H1 (cell line): ENCODE data around the gene HES4. TPM values are rescaled to one million over a fixed set of nuclear protein-coding genes. Genes with fewer than 3 reads are reported as not detected.

Experiments used
- CTCF ChIA-PET: fragments of 300-600 bp; sonication (Branson Sonifier 250); formaldehyde crosslinking; loops from one replicate; lab custom pipeline; 2021; ENCODE audit not compliant: partially characterized antibody; lab: Charles Lee
- POLR2A ChIA-PET: fragments of 300-600 bp; sonication (Branson Sonifier 250); formaldehyde crosslinking; loops from one replicate; lab custom pipeline; 2021; ENCODE audit warnings: inconsistent platforms; ENCODE audit not compliant: partially characterized antibody; lab: Charles Lee
- DNase-seq, 2 experiments: peaks; one replicate each; pipeline versions ENCODE4 v3.0.0 to v3.0.0-alpha.2; 2010 to 2022; ENCODE audit warnings: low spot score in 2 of 2, low read depth in 1 of 2, mixed read lengths in 1 of 2
- FAIRE-seq: peaks from 2 replicates; lab custom pipeline; 2011; peaks lifted over from hg19 to GRCh38; lab: Jason Lieb, UNC
- H2AFZ ChIP-seq: 2 replicates; pipeline ENCODE4 v1.8.1; 2012; ENCODE audit warnings: low read length, inconsistent platforms
- H2AK5ac ChIP-seq: 2 replicates; pipeline ENCODE4 v1.6.1; 2013; ENCODE audit warnings: low read depth, low read length
- H2BK120ac ChIP-seq: replicated peaks from 2 replicates; pipeline ENCODE3; 2013; ENCODE audit warnings: low read depth, low read length, inconsistent platforms
- H2BK12ac ChIP-seq: 2 replicates; pipeline ENCODE4 v1.6.1; 2013; ENCODE audit warnings: low read depth, low read length
- H2BK15ac ChIP-seq: 2 replicates; pipeline ENCODE4 v1.6.1; 2013; ENCODE audit warnings: low read length
- H2BK20ac ChIP-seq: 2 replicates; pipeline ENCODE4 v1.6.1; 2013; ENCODE audit warnings: low read length
- H2BK5ac ChIP-seq: 2 replicates; pipeline ENCODE4 v1.6.1; 2013; ENCODE audit warnings: low read depth, low read length
- H3K14ac ChIP-seq: 2 replicates; pipeline ENCODE4 v1.6.1; 2013; ENCODE audit warnings: inconsistent platforms; ENCODE audit not compliant: insufficient read length
- H3K18ac ChIP-seq: 2 replicates; pipeline ENCODE4 v1.6.1; 2013; ENCODE audit warnings: low read length; ENCODE audit errors: extremely low read depth
- H3K23ac ChIP-seq: 2 replicates; pipeline ENCODE4 v1.6.1; 2013; ENCODE audit warnings: inconsistent platforms; ENCODE audit not compliant: insufficient read length
- H3K23me2 ChIP-seq: 2 replicates; pipeline ENCODE4 v1.6.1; 2013; ENCODE audit warnings: low read depth, low read length
- H3K27ac ChIP-seq: 2 replicates; pipeline ENCODE4 v1.6.1; 2011; ENCODE audit warnings: low read depth, low read length, inconsistent platforms
- H3K27me3 ChIP-seq, 4 experiments: replicated peaks in 1 of 4; 1 replicate in 1 of 4; 2 replicates in 3 of 4; pipeline versions ENCODE4 v1.6.1 to v1.8.1; 2011 to 2013; ENCODE audit warnings: low read length in 3 of 4, mild to moderate bottlenecking in 3 of 4, inconsistent platforms in 2 of 4, mixed read lengths in 2 of 4, moderate library complexity in 1 of 4; ENCODE audit not compliant: control insufficient read depth in 3 of 4, insufficient read depth in 3 of 4; ENCODE audit errors: extremely low read depth in 1 of 4
- H3K36me3 ChIP-seq, 4 experiments: 2 replicates each; pipeline versions ENCODE4 v1.6.1 to v1.8.1; 2011 to 2013; ENCODE audit warnings: mild to moderate bottlenecking in 4 of 4, low read length in 3 of 4, moderate library complexity in 2 of 4, control low read depth in 1 of 4, inconsistent platforms in 1 of 4; ENCODE audit not compliant: insufficient read depth in 4 of 4, control insufficient read depth in 2 of 4
- H3K4ac ChIP-seq: replicated peaks from 2 replicates; pipeline ENCODE3; 2013; ENCODE audit warnings: low read length, low read depth, mixed read lengths, inconsistent platforms; ENCODE audit not compliant: insufficient read length
- H3K4me1 ChIP-seq, 4 experiments: replicated peaks in 1 of 4; 1 replicate in 1 of 4; 2 replicates in 3 of 4; pipeline versions ENCODE4 v1.6.1 to v1.8.1; 2011 to 2013; ENCODE audit warnings: low read length in 3 of 4, inconsistent platforms in 2 of 4, mixed read lengths in 1 of 4; ENCODE audit not compliant: insufficient read depth in 4 of 4, control insufficient read depth in 3 of 4
- H3K4me2 ChIP-seq, 2 experiments: 2 replicates each; pipeline versions ENCODE4 v1.6.1 to v1.8.1; 2011 to 2013; ENCODE audit warnings: low read depth in 2 of 2, low read length in 2 of 2, control low read depth in 1 of 2, inconsistent platforms in 1 of 2, mild to moderate bottlenecking in 1 of 2; ENCODE audit not compliant: insufficient read depth in 1 of 2
- H3K4me3 ChIP-seq, 4 experiments: fragments of 200-600, 300-600 bp in 1 of 4; sonication (generic), shearing (Covaris generic), sonication (Bioruptor Twin) in 1 of 4; 2 replicates each; pipeline versions ENCODE4 v1.5.1 to v1.8.1; 2011 to 2016; ENCODE audit warnings: low read length in 4 of 4, low read depth in 3 of 4, control low read depth in 2 of 4, inconsistent platforms in 2 of 4, mild to moderate bottlenecking in 2 of 4, mixed read lengths in 1 of 4, moderate library complexity in 1 of 4; ENCODE audit not compliant: insufficient read depth in 2 of 4; ENCODE audit errors: extremely low read depth in 1 of 4
- H3K56ac ChIP-seq: replicated peaks from 2 replicates; pipeline ENCODE3; 2013; ENCODE audit warnings: low read depth, mild to moderate bottlenecking, mixed read lengths, low read length, inconsistent platforms; ENCODE audit not compliant: insufficient read length
- H3K79me1 ChIP-seq: 2 replicates; pipeline ENCODE4 v1.6.1; 2013; ENCODE audit warnings: low read depth, low read length, control low read depth
- H3K79me2 ChIP-seq, 2 experiments: 2 replicates each; pipeline versions ENCODE4 v1.6.1 to v1.8.1; 2012 to 2013; ENCODE audit warnings: low read length in 2 of 2, mild to moderate bottlenecking in 2 of 2, inconsistent platforms in 1 of 2; ENCODE audit not compliant: insufficient read depth in 2 of 2, control insufficient read depth in 1 of 2
- H3K9ac ChIP-seq, 4 experiments: replicated peaks in 1 of 4; 1 replicate in 1 of 4; 2 replicates in 3 of 4; pipeline versions ENCODE4 v1.6.1 to v1.8.1; 2011 to 2013; ENCODE audit warnings: low read depth in 3 of 4, low read length in 3 of 4, control low read depth in 2 of 4, mild to moderate bottlenecking in 2 of 4, moderate library complexity in 2 of 4, inconsistent platforms in 1 of 4; ENCODE audit errors: extremely low read depth in 1 of 4
- H3K9me3 ChIP-seq, 2 experiments: 2 replicates each; pipeline versions ENCODE4 v1.6.1 to v1.8.1; 2012 to 2013; ENCODE audit warnings: mild to moderate bottlenecking in 2 of 2, moderate library complexity in 2 of 2, control low read depth in 1 of 2, inconsistent platforms in 1 of 2, low read depth in 1 of 2, low read length in 1 of 2, mixed read lengths in 1 of 2; ENCODE audit not compliant: insufficient read depth in 2 of 2
- H4K20me1 ChIP-seq, 2 experiments: replicated peaks in 1 of 2; 2 replicates each; pipeline versions ENCODE3 to v1.8.1; 2011 to 2013; ENCODE audit warnings: inconsistent platforms in 2 of 2, low read length in 2 of 2, mild to moderate bottlenecking in 1 of 2; ENCODE audit not compliant: insufficient read depth in 2 of 2, control insufficient read depth in 1 of 2
- H4K5ac ChIP-seq: 2 replicates; pipeline ENCODE4 v1.6.1; 2013; ENCODE audit warnings: low read length, low read depth, mixed read lengths, inconsistent platforms; ENCODE audit not compliant: insufficient read length
- H4K8ac ChIP-seq: 2 replicates; pipeline ENCODE4 v1.8.0; 2013; ENCODE audit warnings: mild to moderate bottlenecking, moderate library complexity, low read length, inconsistent platforms; ENCODE audit not compliant: insufficient read depth; ENCODE audit errors: extremely low read depth
- H4K91ac ChIP-seq: replicated peaks from 2 replicates; pipeline ENCODE3; 2013; ENCODE audit warnings: low read length, mixed read lengths, inconsistent platforms; ENCODE audit not compliant: insufficient read length
- BCL11A ChIP-seq, 2 experiments: IDR thresholded peaks; one replicate each; pipeline ENCODE4 v1.6.1; 2011; ENCODE audit warnings: low read depth in 2 of 2, low read length in 2 of 2, mild to moderate bottlenecking in 2 of 2
- EZH2 ChIP-seq: fragments of 200-600 bp; sonication (generic); IDR thresholded peaks from 2 replicates; pipeline ENCODE4 v1.7.1; 2012; ENCODE audit warnings: low read depth, mild to moderate bottlenecking, moderate library complexity, low read length, inconsistent platforms; ENCODE audit not compliant: severe bottlenecking
- FOSL1 ChIP-seq: IDR thresholded peaks from 2 replicates; pipeline ENCODE4 v1.6.1; 2011; ENCODE audit warnings: mild to moderate bottlenecking, low read depth, low read length, moderate library complexity; ENCODE audit not compliant: insufficient read depth
- GTF2F1 ChIP-seq: IDR thresholded peaks from 2 replicates; pipeline ENCODE4 v1.6.1; 2012; ENCODE audit warnings: low read depth, low read length, improper control_type of control experiment, borderline replicate concordance
- KDM4A ChIP-seq: IDR thresholded peaks from one replicate; pipeline ENCODE4 v1.7.1; 2012; ENCODE audit warnings: low read depth, mild to moderate bottlenecking, moderate library complexity, low read length, inconsistent platforms; ENCODE audit not compliant: severe bottlenecking
- MAFK ChIP-seq: IDR thresholded peaks from 2 replicates; pipeline ENCODE4 v1.6.1; 2012; ENCODE audit warnings: low read depth, mild to moderate bottlenecking, improper control_type of control experiment, low read length
- NRF1 ChIP-seq: IDR thresholded peaks from 2 replicates; pipeline ENCODE4 v1.6.1; 2011; ENCODE audit warnings: mild to moderate bottlenecking, low read depth, low read length, improper control_type of control experiment
- POLR2AphosphoS5 ChIP-seq: IDR thresholded peaks from 2 replicates; pipeline ENCODE4 v1.6.1; 2011; ENCODE audit warnings: low read depth, low read length
- YY1 ChIP-seq: IDR thresholded peaks from 2 replicates; pipeline ENCODE4 v1.6.1; 2011; ENCODE audit warnings: low read depth, mild to moderate bottlenecking, low read length
- WGBS, 2 experiments: shearing (Covaris generic) in 1 of 2; methylation state at CpG; one replicate each; pipeline versions ENCODE4 v1.1.6 to v1.1.7; 2013 to 2015; ENCODE audit warnings: low lambda C conversion rate in 2 of 2, mixed read lengths in 2 of 2, inconsistent platforms in 1 of 2, low coverage in 1 of 2, missing lambda C conversion rate in 1 of 2; ENCODE audit not compliant: insufficient replicate concordance in 2 of 2, insufficient coverage in 1 of 2, insufficient read length in 1 of 2; ENCODE audit errors: extremely low coverage in 1 of 2, missing lambda C conversion rate in 1 of 2; 5-methylcytosine and 5-hydroxymethylcytosine counted together
- polyA plus RNA-seq, 7 experiments: library from polyadenylated mRNA; depleted of rRNA in 3 of 7; stranded (reverse) in 5 of 7; unstranded in 2 of 7; fragments of >200 nt in 5 of 7; fragments of 200-250 nt in 2 of 7; gene quantifications; 1 replicate in 5 of 7; 2 replicates in 1 of 7; 4 replicates in 1 of 7; pipeline versions ENCODE4 v1.2.1 to v1.2.3, GENCODE V29; 2011 to 2013; ENCODE audit warnings: missing spikeins in 2 of 7, mixed read lengths in 2 of 7
- total RNA-seq: library from RNA; stranded (reverse); fragmentation: NEBNext Ultra II Directional; extraction: Animal tissue kit (Norgen Biotek cat#: 25700); gene quantifications from 2 replicates; pipeline ENCODE4 v1.2.1, GENCODE V29; 2021
- TF ChIP-seq, protein P1 (sequence below): IDR thresholded peaks from 2 replicates; pipeline ENCODE4 v1.6.1; 2012; ENCODE audit warnings: inconsistent platforms

HES4 gene
- total and polyA plus RNA-seq, 2 of the 8 experiments (the other 6 are each of a cell fraction or from before 2014, with no cell fraction given): 2.8 to 3.5 TPM

DNA sequence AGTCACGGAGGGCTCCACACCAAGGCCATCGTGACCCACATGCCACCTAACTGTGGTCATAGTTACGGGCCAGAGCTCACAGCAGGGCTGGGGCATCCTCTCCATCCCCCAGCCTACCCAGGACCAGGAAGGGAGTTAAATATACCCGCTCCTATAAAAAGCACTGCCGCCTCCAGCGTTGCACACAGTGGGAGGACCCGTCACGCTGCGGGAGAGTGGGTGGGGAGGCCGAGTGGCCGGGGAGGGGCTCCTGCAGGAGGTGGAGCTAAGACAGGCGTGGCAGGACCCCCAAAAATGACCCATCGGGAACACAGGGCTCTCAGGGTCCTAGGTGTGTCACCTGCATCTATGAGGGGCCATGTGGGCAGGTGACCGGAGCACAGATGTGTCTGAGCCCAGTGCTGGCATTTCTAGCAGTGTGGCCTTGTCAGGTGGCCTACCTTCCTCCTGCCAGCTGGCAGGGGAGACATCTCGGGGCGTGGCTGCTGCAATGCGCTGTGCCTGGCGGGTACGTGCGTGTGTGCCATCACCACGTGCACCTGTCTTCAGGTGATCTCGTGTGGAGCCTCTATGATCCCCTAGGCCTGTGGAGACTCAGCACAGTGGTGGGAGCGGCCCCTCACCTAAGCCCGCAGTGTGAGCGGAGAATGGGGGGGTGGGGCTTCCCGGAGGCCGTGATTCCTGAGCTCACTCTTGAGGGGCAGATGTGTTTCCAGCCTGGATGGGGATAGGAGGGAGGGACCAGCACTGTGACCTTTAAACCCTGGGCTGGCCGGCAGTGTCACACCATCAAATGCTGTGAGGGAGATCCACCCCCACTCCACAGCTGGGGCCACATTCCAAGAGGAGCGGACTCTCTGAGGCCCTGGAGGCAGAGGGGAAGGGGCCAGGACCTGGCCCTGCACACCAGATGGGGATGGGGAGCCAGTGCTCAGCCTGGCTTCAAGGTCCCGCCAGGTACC lies 37.8 kb upstream of the HES4 start:
- ChIA-PET CTCF (interaction anchor here (0.6 to 5.8 kb wide), 9 partner anchors 20 to 213 kb away, joined by 3 to 70 read pairs (median 4); partner anchors contain the start of gene ISG15), POLR2A (interaction anchor here (0.6 to 10.9 kb wide), 9 partner anchors 18 to 286 kb away, joined by 3 to 245 read pairs (median 4); partner anchors contain the start of genes AGRN and ISG15)
- 86% methylated on average over 29 of the region's 30 CpGs; no CpG with 5 or more reads in 1 of the 2 experiments for WGBS, 2 experiments
- no peak overlapping the region for H2AK5ac ChIP-seq
- no peaks in the 10 kb centered on the region for H3K9me3 ChIP-seq
- no peak overlapping the region for H2BK20ac ChIP-seq
- peaks cover 5% of the 10 kb centered on the region; the same call in 1 of the 2 replicates for H3K79me1 ChIP-seq
- H3K23me2 ChIP-seq: peaks cover 13% of the 10 kb centered on the region; the same call in 1 of the 2 replicates
- H3K14ac ChIP-seq: no peak overlapping the region
- H3K4me2 ChIP-seq: no peak overlapping the region
- no peaks in the 10 kb centered on the region for H3K79me2 ChIP-seq
- H4K20me1 ChIP-seq: peaks cover 45 to 61% of the 10 kb centered on the region in 2 experiments
- no peak overlapping the region for H3K18ac ChIP-seq
- peaks cover 0 to 13% (median 0%) of the 10 kb centered on the region in 4 experiments; a peak in 2 of 8 replicates for H3K36me3 ChIP-seq
- no peak overlapping the region for H3K56ac ChIP-seq
- no peak overlapping the region for H4K91ac ChIP-seq
- H3K23ac ChIP-seq: no peak overlapping the region
- no peak overlapping the region for H2BK120ac ChIP-seq
- H4K8ac ChIP-seq: peak overlapping the region; percentile 5; the same call in 1 of the 2 replicates
- H3K9ac ChIP-seq: no peak overlapping the region
- no peak overlapping the region for H2AFZ ChIP-seq
- FAIRE-seq (no peak), DNase-seq (no peak)
- peaks cover 0 to 19% (median 5%) of the 10 kb centered on the region in 4 experiments; a peak in 5 of 7 replicates for H3K4me1 ChIP-seq
- no peak overlapping the region for H3K27ac ChIP-seq
- no peak overlapping the region for H4K5ac ChIP-seq
- H2BK5ac ChIP-seq: no peak overlapping the region
- H3K27me3 ChIP-seq: peaks cover 0 to 41% (median 30%) of the 10 kb centered on the region in 4 experiments; a peak in 5 of 7 replicates
- H2BK15ac ChIP-seq: no peak overlapping the region
- no peak overlapping the region for H3K4ac ChIP-seq
- no peak overlapping the region for H3K4me3 ChIP-seq
- H2BK12ac ChIP-seq: no peak overlapping the region
- no peak for TF ChIP-seq FOSL1
- TF ChIP-seq KDM4A: no peak
- no peak for TF ChIP-seq BCL11A (IDR thresholded peaks at IDR 0.05; ENCODE audit: low read depth in 2 of 2, low read length in 2 of 2)
- no peak for TF ChIP-seq GTF2F1
- TF ChIP-seq, protein P1, sequence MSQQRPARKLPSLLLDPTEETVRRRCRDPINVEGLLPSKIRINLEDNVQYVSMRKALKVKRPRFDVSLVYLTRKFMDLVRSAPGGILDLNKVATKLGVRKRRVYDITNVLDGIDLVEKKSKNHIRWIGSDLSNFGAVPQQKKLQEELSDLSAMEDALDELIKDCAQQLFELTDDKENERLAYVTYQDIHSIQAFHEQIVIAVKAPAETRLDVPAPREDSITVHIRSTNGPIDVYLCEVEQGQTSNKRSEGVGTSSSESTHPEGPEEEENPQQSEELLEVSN: no peak
- no peak for TF ChIP-seq POLR2AphosphoS5
- no peak for TF ChIP-seq MAFK
- no peak for TF ChIP-seq YY1
- TF ChIP-seq NRF1: no peak
- no peak for TF ChIP-seq EZH2
